Measurements from ENCODE around the gene ADGRL2. TPM values are rescaled to one million over a fixed set of nuclear protein-coding genes. Genes with fewer than 3 reads are reported as not detected.

The ADGRL2 gene
- total RNA-seq (2014; rRNA removed; shearing (Covaris generic)): 52.3 and 53.0 TPM in 2 replicates

GRCh38 chr1:81800695-81801650, at the start of gene ADGRL2:
ADGRL2 (plus strand) TSS chr1:81800934; CDS start chr1:81836985, 36,051 bp downstream.
- peak; percentile 80 for DNase-seq (ENCODE audit: low spot score)

- DNase-seq (ENCODE audit: low spot score): no peak
Measured at GRCh38 chr1:81752840-81753239, 47.9 kb upstream of the ADGRL2 start.

- no peak for DNase-seq (ENCODE audit: low spot score)
Measured at GRCh38 chr1:81754424-81754823, 46.3 kb upstream of the ADGRL2 start.

GRCh38 chr1:81756872-81757271, 43.9 kb upstream of the ADGRL2 start:
- no peak for DNase-seq (ENCODE audit: low spot score)

- no peak for DNase-seq (ENCODE audit: low spot score)
Measured at GRCh38 chr1:81757398-81758020, 43.2 kb upstream of the ADGRL2 start.

- no peak for DNase-seq (ENCODE audit: low spot score)
Measured at GRCh38 chr1:81758181-81758580, 42.6 kb upstream of the ADGRL2 start.

GRCh38 chr1:81760477-81761097, 40.1 kb upstream of the ADGRL2 start:
- no peak for DNase-seq (ENCODE audit: low spot score)

- no peak for DNase-seq (ENCODE audit: low spot score)
Measured at GRCh38 chr1:81775510-81775909, 25.2 kb upstream of the ADGRL2 start.

GRCh38 chr1:81780705-81781454, 19.9 kb upstream of the ADGRL2 start:
- DNase-seq (ENCODE audit: low spot score): no peak

- DNase-seq (ENCODE audit: low spot score): no peak
Measured at GRCh38 chr1:81781749-81782148, 19.0 kb upstream of the ADGRL2 start.

- no peak for DNase-seq (ENCODE audit: low spot score)
Measured at GRCh38 chr1:81792184-81792583, 8.6 kb upstream of the ADGRL2 start.

GRCh38 chr1:81797701-81798100, 3.0 kb upstream of the ADGRL2 start:
- no peak for DNase-seq (ENCODE audit: low spot score)

GRCh38 chr1:81799939-81800694, 617 bp upstream of the ADGRL2 start:
- no peak for DNase-seq (ENCODE audit: low spot score)

GRCh38 chr1:81801651-81802456, 1.1 kb downstream of the ADGRL2 start:
- DNase-seq (ENCODE audit: low spot score): no peak

GRCh38 chr1:81802457-81802706, 1.6 kb downstream of the ADGRL2 start:
- no peak for DNase-seq (ENCODE audit: low spot score)

GRCh38 chr1:81802707-81803430, 2.1 kb downstream of the ADGRL2 start:
- no peak for DNase-seq (ENCODE audit: low spot score)

- peak; percentile 65 for DNase-seq (ENCODE audit: low spot score)
Measured at GRCh38 chr1:81803431-81804110, 2.8 kb downstream of the ADGRL2 start.

GRCh38 chr1:81804312-81804711, 3.6 kb downstream of the ADGRL2 start:
- DNase-seq (ENCODE audit: low spot score): no peak
